Measurements from ENCODE around the gene MTCH2.

DNA sequence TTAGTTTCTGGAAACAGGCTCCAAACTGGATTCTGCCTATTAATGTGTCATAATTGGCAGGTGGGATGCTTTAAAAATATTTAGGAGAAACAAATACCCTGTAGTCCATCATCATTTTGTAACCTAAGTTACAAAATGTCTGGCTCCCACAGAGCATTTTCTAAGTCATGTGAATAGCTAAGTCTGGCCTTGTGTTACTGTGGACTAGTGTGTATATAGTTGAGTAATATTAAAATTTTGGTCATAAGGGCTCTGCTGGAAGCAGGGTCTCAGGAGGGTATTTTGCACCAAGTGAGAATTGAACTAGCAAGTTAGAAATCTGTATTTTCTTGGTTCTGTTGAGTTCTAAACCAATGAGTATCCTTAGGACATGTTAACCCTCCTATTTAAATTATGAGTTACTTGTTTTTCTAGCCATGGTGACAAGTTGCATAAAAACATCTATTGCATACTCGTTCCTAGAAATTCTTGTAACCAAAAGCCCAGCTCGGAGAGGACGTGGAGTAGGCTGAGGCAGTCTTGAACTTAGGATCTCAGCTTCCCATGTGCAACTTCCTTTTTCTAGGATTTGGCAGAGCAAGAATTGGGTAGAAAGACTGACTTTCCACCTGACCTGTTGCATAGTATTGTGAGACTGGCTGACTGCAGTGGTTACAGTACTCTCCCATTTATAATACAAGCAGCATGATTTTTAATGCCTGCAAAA, 71.6 kb downstream of the MTCH2 start:
- TF ChIP-seq, protein P1, sequence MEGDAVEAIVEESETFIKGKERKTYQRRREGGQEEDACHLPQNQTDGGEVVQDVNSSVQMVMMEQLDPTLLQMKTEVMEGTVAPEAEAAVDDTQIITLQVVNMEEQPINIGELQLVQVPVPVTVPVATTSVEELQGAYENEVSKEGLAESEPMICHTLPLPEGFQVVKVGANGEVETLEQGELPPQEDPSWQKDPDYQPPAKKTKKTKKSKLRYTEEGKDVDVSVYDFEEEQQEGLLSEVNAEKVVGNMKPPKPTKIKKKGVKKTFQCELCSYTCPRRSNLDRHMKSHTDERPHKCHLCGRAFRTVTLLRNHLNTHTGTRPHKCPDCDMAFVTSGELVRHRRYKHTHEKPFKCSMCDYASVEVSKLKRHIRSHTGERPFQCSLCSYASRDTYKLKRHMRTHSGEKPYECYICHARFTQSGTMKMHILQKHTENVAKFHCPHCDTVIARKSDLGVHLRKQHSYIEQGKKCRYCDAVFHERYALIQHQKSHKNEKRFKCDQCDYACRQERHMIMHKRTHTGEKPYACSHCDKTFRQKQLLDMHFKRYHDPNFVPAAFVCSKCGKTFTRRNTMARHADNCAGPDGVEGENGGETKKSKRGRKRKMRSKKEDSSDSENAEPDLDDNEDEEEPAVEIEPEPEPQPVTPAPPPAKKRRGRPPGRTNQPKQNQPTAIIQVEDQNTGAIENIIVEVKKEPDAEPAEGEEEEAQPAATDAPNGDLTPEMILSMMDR (conservative IDR thresholded peaks at IDR 0.05): no peak
- no peak for TF ChIP-seq ZFX (IDR thresholded peaks at IDR 0.05)
